ENCODE measurements around the gene KLHL21. TPM values are rescaled to one million over a fixed set of nuclear protein-coding genes. Genes with fewer than 3 reads are reported as not detected.

KLHL21 gene
- total RNA-seq, 6 donors from 2014 or later: 26.4 to 66.0 (median 39.7) TPM

DNA sequence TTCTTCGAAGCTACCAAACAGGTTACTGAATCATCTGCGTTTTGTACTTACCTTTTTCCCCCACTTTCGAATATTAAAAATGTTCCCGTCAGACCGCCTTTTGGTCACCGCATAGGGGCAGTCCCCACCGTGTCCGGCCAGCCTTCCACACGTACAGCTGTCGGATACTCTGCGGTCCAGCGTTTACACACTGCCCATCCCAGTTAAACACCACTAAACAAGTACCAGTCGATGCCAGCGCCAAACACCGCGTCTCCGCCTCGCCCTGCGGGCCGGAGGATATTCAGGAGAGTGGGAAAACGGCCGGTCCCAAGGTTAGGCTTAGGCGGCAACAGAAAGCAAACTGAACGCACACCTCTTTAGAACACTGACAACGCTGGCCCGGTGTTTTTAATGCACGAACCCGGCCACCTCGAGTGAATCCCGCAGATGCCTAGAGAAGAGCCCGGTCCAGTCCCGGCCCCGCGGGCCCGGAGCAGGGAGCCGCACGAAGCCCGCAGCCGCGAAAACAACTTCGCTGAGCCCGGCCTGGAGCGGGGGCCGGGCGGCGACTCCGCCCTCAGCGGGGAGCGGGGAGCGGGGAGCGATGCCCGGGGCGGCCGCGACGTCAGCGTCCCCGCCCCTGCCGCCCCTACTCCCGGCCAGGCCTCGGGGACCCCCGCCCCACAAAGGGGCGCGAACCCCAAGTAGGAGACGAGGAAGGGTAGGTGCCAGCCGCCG, 10.1 kb upstream of the KLHL21 start:
- WGBS, 2 donors: 0% methylated on average over 13 to 30 of the region's 67 CpGs
- peak; percentile 59 to 79 for ATAC-seq (ENCODE audit: low FRiP score in 2 of 2)
- no peaks in the 10 kb centered on the region for H3K27me3 ChIP-seq
- peaks cover 11 to 26% (median 18%) of the 10 kb centered on the region in 4 donors for H3K4me1 ChIP-seq
- no peaks in the 10 kb centered on the region for H3K9me3 ChIP-seq
- H3K4me3 ChIP-seq: peak overlapping the region; percentile 42 to 100 (median 94)
- peak in 1 of 2 donors; percentile 64 for DNase-seq
- peak overlapping the region; percentile 89 to 96 (median 93) for H3K27ac ChIP-seq
- peaks cover 0 to 4% (median 0%) of the 10 kb centered on the region in 4 donors for H3K36me3 ChIP-seq
- peak in 3 of 4 donors; percentile 37 to 57 (median 54) for TF ChIP-seq POLR2A (IDR thresholded peaks at IDR 0.05)
- no peak for TF ChIP-seq CTCF (IDR thresholded peaks at IDR 0.05)
- TF ChIP-seq POLR2AphosphoS5 (IDR thresholded peaks at IDR 0.05): peak; percentile 17 to 40
- TF ChIP-seq EP300 (IDR thresholded peaks at IDR 0.05): no peak

GRCh38 chr1:6603915-6604558, 1.4 kb upstream of the KLHL21 start:
- Histone ChIP-seq H3K36me3 (peaks cover 0 to 2% (median under 1%) of the 10 kb centered on the region in 4 donors), H3K4me3 (peak overlapping the region in 3 of 4 donors; percentile 72 to 99 (median 79)), H3K9me3 (no peaks in the 10 kb centered on the region), H3K27ac (peak overlapping the region; percentile 96 to 100 (median 98)), H3K4me1 (peaks cover 30 to 36% (median 32%) of the 10 kb centered on the region in 4 donors), H3K27me3 (no peaks in the 10 kb centered on the region)
- TF ChIP-seq CTCF (IDR thresholded peaks at IDR 0.05) (peak in 3 of 6 experiments; percentile 16 to 40 (median 26)), POLR2AphosphoS5 (IDR thresholded peaks at IDR 0.05) (peak; percentile 7 to 51), POLR2A (IDR thresholded peaks at IDR 0.05) (peak in 2 of 4 donors; percentile 11 to 44), EP300 (IDR thresholded peaks at IDR 0.05) (no peak)
- 22 to 28% methylated on average over 19 of the region's 19 CpGs for WGBS, 2 donors
- ATAC-seq (ENCODE audit: low FRiP score in 2 of 2) (peak; percentile 27 to 52), DNase-seq (peak; percentile 82 to 84)

GRCh38 chr1:6603238-6603914, 707 bp upstream of the KLHL21 start:
- Histone ChIP-seq H3K4me1 (peaks cover 35 to 42% (median 37%) of the 10 kb centered on the region in 4 donors), H3K27me3 (no peaks in the 10 kb centered on the region), H3K4me3 (peak overlapping the region; percentile 38 to 99 (median 76)), H3K27ac (peak overlapping the region; percentile 96 to 100 (median 98)), H3K36me3 (peaks cover 0 to 9% (median 5%) of the 10 kb centered on the region in 4 donors), H3K9me3 (no peaks in the 10 kb centered on the region)
- TF ChIP-seq POLR2AphosphoS5 (IDR thresholded peaks at IDR 0.05): peak in 1 of 2 donors; percentile 4
- no peak for TF ChIP-seq EP300 (IDR thresholded peaks at IDR 0.05)
- TF ChIP-seq POLR2A (IDR thresholded peaks at IDR 0.05): peak in 2 of 4 donors; percentile 14 to 86
- TF ChIP-seq CTCF (IDR thresholded peaks at IDR 0.05): no peak
- 1% methylated on average over 23 to 36 of the region's 36 CpGs for WGBS, 2 donors
- ATAC-seq (ENCODE audit: low FRiP score in 2 of 2) (peak; percentile 52 to 65), DNase-seq (peak; percentile 65 to 87)

DNA sequence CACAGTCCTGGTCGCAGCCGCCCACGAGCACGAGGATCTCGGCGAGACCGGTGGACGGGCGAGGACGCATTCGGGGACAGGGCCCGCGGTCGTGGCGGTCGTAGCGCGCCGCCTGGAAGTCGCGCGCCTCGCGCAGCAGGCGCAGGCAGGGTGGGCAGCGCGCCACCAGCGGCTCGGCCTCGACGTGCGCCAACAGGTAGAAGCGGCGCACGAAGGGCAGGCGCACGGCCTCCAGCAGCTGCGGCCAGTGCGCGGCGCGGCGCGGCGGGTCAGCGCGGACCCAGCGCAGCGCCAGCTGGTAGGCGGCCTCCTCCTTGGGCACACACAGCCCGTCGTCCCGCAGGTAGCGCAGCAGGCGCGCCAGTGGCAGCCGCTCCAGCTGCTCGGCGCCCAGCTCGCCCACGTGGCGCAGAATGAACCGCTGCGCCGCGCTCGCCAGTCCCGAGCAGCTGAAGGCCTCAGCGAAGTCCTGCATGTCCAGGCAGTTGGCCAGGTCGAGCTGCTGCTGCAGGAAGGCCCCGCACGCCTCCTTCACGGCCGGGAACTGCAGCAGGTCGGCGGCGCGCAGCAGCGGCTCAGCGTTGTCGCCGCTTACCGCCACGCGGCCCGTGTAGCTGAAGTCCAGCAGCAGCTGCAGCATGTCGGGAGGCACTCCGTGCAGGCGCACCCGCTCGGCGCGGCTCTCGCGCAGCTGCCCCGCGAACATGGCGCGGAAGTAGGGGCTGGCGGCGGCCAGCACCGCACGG, 573 bp downstream of the KLHL21 start:
- ATAC-seq (ENCODE audit: low FRiP score in 2 of 2) (peak; percentile 1 to 56), DNase-seq (peak; percentile 43 to 91)
- Histone ChIP-seq H3K4me1 (peaks cover 44 to 54% (median 47%) of the 10 kb centered on the region in 4 donors), H3K27me3 (no peaks in the 10 kb centered on the region), H3K27ac (peak overlapping the region; percentile 96 to 100 (median 98)), H3K4me3 (peak overlapping the region; percentile 72 to 99 (median 78)), H3K36me3 (peaks cover 7 to 22% (median 15%) of the 10 kb centered on the region in 4 donors), H3K9me3 (no peaks in the 10 kb centered on the region)
- 1% methylated on average over 61 of the region's 103 CpGs; no CpG with 5 or more reads in 1 of the 2 donors for WGBS, 2 donors
- TF ChIP-seq POLR2A (IDR thresholded peaks at IDR 0.05) (peak in 1 of 4 donors; percentile 11), EP300 (IDR thresholded peaks at IDR 0.05) (no peak), CTCF (IDR thresholded peaks at IDR 0.05) (peak in 1 of 6 experiments; percentile 2)

Data from upper lobe of left lung (tissue), 6 donors.